Measurements from ENCODE around the gene MYRIP. TPM values are rescaled to one million over a fixed set of nuclear protein-coding genes. Genes with fewer than 3 reads are reported as not detected.
"Not testable (repeated sequence)": the region's sequence is repeated elsewhere in the genome, so short reads cannot be mapped to it uniquely, and the experiment has no call there.

MYRIP gene
- total RNA-seq, 1 donor from 2014 or later, result 0.53 TPM

DNA sequence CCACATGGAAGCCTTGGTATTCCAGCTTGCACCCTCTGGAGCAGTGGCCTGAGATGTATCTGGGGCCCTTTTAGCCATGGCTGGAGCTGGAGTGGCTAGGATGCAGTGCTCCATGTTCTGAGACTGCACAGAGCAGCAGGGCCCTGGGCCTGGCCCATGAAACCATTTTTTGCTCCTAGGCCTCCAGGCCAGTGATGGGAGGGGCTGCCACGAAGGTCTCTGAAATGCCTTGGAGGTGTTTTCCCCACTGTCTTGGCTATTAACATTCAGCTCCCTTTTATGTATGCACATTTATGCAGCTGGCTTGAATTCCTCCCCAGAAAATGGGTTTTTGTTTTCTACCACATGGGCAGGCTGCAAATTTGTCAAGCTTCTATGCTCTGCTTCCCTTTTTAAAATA lies 43.0 kb upstream of the MYRIP start:
- H3K9me3 Mint-ChIP-seq, result peaks cover 5% of the 10 kb centered on the region
- no peaks in the 10 kb centered on the region for H3K36me3 Mint-ChIP-seq
- TF ChIP-seq, protein P1, sequence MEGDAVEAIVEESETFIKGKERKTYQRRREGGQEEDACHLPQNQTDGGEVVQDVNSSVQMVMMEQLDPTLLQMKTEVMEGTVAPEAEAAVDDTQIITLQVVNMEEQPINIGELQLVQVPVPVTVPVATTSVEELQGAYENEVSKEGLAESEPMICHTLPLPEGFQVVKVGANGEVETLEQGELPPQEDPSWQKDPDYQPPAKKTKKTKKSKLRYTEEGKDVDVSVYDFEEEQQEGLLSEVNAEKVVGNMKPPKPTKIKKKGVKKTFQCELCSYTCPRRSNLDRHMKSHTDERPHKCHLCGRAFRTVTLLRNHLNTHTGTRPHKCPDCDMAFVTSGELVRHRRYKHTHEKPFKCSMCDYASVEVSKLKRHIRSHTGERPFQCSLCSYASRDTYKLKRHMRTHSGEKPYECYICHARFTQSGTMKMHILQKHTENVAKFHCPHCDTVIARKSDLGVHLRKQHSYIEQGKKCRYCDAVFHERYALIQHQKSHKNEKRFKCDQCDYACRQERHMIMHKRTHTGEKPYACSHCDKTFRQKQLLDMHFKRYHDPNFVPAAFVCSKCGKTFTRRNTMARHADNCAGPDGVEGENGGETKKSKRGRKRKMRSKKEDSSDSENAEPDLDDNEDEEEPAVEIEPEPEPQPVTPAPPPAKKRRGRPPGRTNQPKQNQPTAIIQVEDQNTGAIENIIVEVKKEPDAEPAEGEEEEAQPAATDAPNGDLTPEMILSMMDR (conservative IDR thresholded peaks at IDR 0.05), result no peak
- no peak overlapping the region for H3K27ac Mint-ChIP-seq
- no peaks in the 10 kb centered on the region for H3K4me1 Mint-ChIP-seq (ENCODE audit: unreplicated experiment)
- DNase-seq (ENCODE audit: extremely low spot score, unreplicated experiment), result no peak
- peaks cover 14% of the 10 kb centered on the region for H3K27me3 Mint-ChIP-seq
- H3K4me3 Mint-ChIP-seq, result no peak overlapping the region

DNA sequence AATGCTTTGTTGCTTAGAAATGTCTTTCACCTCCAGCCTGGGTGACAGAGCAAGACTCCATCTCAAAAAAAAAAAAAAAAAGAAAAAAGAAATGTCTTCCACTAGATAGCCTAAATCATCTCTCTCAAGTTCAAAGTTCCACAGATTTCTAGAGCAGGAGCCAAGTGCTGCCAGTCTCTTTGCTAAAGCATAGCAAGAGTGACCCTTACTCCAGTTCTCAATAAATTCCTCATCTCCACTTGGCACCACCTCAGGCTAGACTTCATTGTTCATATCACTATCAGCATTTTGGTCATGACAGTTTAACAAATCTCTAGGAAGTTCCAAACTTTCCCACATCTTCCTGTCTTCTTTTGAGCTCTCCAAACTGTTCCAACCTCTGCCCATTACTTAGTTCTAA lies 42.5 kb upstream of the MYRIP start:
- DNase-seq (ENCODE audit: extremely low spot score, unreplicated experiment); H3K9me3 Mint-ChIP-seq; H3K4me3 Mint-ChIP-seq; H3K4me1 Mint-ChIP-seq (ENCODE audit: unreplicated experiment); H3K36me3 Mint-ChIP-seq; H3K27ac Mint-ChIP-seq: not testable (repeated sequence)
- peaks cover 13% of the 10 kb centered on the region for H3K27me3 Mint-ChIP-seq

DNA sequence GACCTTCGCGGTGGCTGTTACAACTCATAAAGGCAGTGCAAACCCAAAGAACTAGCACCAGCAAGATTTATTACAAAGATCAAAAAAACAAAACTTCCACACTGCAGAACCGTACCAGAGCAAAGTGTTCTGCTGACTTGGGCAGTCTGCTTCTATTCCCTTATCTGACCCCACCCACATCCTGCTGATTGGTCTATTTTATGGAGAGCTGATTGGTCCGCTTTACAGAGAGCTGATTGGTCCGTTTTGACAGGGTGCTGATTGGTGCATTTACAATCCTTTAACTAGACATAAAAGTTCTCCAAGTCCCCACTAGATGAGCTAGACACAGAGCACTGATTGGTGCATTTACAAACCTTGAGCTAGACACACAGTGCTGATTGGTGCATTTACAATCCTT lies 31.2 kb upstream of the MYRIP start:
- H3K36me3 Mint-ChIP-seq; DNase-seq (ENCODE audit: extremely low spot score, unreplicated experiment); H3K27ac Mint-ChIP-seq; H3K4me3 Mint-ChIP-seq; H3K9me3 Mint-ChIP-seq; H3K4me1 Mint-ChIP-seq (ENCODE audit: unreplicated experiment): not testable (repeated sequence)
- peaks cover 25% of the 10 kb centered on the region for H3K27me3 Mint-ChIP-seq

DNA sequence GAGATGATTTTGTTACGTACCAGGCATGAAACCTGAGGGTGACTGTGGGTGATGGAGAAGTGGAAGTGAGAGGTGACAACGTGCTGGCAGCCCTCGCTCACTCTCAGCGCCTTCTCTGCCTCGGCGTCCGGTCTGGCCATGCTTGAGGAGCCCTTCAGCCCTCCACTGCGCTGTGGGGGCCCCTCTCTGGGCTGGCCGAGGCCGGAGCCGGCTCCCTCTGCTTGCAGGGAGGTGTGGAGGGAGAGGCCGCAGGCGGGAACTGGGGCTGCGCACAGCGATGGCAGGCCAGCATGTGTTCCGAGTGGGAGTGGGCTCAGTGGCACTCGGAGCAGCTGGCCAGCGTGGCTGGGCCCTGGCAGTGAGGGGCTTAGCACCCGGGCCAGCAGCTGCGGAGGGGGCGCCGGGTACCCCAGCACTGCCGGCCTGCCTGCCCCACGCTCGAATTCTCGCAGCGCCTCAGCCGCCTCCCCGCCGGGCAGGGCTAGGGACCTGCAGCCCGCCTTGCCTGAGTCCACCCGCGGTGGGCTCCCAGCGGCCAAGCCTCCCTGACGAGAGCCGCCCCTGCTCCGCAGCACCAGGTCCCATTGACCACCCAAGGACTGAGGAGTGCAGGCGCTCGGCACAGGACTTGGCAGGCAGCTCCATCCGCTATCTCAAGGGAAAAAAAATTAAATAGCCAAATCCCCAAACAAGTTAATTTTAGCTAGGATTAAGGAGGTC lies 29.7 kb upstream of the MYRIP start:
- Mint-ChIP-seq H3K4me1 (ENCODE audit: unreplicated experiment) (no peaks in the 10 kb centered on the region), H3K4me3 (no peak overlapping the region), H3K36me3 (no peaks in the 10 kb centered on the region), H3K27ac (no peak overlapping the region), H3K27me3 (peaks cover 29% of the 10 kb centered on the region), H3K9me3 (peaks cover 6% of the 10 kb centered on the region)
- TF ChIP-seq, protein P1 (conservative IDR thresholded peaks at IDR 0.05), result no peak
- no peak for DNase-seq (ENCODE audit: extremely low spot score, unreplicated experiment)

DNA sequence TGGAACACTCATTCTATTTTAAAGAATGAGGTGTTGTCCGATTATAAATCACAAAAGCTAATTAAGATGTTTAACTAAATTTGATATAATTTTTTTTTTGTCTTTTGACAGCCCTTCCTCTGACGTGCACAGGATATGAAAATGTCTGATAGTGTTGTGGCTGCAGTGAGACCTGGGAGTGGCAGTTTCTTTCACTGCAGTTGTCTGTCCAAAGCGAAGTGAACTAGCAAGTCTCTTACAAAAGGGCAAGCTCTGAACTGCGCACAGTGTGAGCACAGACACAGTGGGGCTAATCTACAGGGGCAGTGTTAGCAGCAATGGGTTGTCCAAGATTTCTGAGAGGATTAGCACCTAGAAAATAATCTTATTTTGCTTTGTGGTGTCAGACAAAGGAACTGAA lies 29.1 kb upstream of the MYRIP start:
- peaks cover 6% of the 10 kb centered on the region for H3K9me3 Mint-ChIP-seq
- TF ChIP-seq, protein P1 (conservative IDR thresholded peaks at IDR 0.05), result no peak
- H3K27me3 Mint-ChIP-seq, result peaks cover 29% of the 10 kb centered on the region
- H3K4me3 Mint-ChIP-seq, result no peak overlapping the region
- H3K27ac Mint-ChIP-seq, result no peak overlapping the region
- H3K36me3 Mint-ChIP-seq, result no peaks in the 10 kb centered on the region
- no peak for DNase-seq (ENCODE audit: extremely low spot score, unreplicated experiment)
- no peaks in the 10 kb centered on the region for H3K4me1 Mint-ChIP-seq (ENCODE audit: unreplicated experiment)

DNA sequence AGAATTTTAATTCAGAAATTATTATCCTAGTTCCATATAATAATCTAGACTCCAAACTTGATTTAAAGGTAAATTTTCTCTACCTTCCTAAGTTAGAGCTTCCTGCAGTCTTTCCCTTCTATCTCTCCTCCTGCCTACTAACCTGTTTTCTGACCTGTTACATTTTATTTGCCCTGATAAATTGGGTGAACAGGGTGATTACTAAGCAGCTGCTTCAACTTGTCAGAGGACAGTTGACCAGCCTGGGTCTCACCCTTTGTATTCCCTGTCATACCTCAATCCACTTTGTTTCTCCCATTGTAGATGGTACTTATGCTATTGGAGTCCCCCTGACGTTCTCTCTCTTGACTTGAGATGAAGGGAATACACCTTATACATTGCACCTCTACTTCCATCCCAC lies 28.4 kb upstream of the MYRIP start:
- TF ChIP-seq, protein P1 (conservative IDR thresholded peaks at IDR 0.05), result no peak
- Mint-ChIP-seq H3K9me3 (peaks cover 6% of the 10 kb centered on the region), H3K4me1 (ENCODE audit: unreplicated experiment) (no peaks in the 10 kb centered on the region), H3K4me3 (no peak overlapping the region), H3K27ac (no peak overlapping the region), H3K27me3 (peaks cover 29% of the 10 kb centered on the region), H3K36me3 (no peaks in the 10 kb centered on the region)
- no peak for DNase-seq (ENCODE audit: extremely low spot score, unreplicated experiment)

DNA sequence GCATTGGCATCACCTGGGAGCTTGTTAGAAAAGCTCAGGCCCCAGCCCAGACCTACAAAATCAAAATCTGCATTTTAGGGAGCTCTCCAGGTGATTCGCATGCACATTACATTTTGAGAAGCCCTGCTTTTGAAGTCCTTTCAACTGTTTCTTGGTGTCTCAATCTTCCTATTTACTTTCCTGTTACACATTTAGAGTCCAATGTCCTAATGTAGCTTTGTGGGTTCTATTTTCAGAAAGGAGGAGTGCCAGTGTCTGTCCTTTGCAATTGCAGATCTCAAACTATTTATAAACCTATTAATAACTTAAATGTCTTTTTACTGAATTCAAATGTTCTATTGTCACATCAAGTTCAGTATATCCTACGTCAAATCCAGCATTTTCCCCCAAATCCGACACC lies 27.8 kb upstream of the MYRIP start:
- Mint-ChIP-seq H3K9me3 (peaks cover 6% of the 10 kb centered on the region), H3K4me1 (ENCODE audit: unreplicated experiment) (no peaks in the 10 kb centered on the region), H3K27ac (no peak overlapping the region), H3K27me3 (peaks cover 31% of the 10 kb centered on the region), H3K36me3 (no peaks in the 10 kb centered on the region), H3K4me3 (no peak overlapping the region)
- TF ChIP-seq, protein P1 (conservative IDR thresholded peaks at IDR 0.05), result no peak
- DNase-seq (ENCODE audit: extremely low spot score, unreplicated experiment), result no peak

All from type B pancreatic cell (in vitro differentiated cells).